ENCODE results near the gene NNMT.

DNA sequence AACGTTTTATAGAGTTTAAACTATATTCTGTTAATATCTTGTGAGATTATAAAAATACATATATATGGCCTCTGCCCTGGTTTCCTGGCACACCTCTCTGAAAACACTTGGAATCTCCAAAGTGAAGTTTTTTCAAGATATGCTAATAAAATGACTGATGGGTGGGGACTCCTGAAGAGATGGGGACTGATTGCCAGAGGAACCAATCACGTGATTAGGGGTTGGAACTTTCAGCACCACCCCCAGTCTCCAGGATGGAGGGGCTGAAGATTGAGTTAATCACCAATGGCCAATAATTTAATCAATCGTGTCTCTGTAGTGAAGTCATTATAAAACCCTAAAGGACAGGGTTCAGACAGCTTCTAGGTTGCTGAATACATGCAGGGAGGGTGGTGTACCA lies 66.8 kb downstream of the NNMT start:
- TF ChIP-seq, protein P1, sequence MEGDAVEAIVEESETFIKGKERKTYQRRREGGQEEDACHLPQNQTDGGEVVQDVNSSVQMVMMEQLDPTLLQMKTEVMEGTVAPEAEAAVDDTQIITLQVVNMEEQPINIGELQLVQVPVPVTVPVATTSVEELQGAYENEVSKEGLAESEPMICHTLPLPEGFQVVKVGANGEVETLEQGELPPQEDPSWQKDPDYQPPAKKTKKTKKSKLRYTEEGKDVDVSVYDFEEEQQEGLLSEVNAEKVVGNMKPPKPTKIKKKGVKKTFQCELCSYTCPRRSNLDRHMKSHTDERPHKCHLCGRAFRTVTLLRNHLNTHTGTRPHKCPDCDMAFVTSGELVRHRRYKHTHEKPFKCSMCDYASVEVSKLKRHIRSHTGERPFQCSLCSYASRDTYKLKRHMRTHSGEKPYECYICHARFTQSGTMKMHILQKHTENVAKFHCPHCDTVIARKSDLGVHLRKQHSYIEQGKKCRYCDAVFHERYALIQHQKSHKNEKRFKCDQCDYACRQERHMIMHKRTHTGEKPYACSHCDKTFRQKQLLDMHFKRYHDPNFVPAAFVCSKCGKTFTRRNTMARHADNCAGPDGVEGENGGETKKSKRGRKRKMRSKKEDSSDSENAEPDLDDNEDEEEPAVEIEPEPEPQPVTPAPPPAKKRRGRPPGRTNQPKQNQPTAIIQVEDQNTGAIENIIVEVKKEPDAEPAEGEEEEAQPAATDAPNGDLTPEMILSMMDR (IDR thresholded peaks at IDR 0.05; ENCODE audit: low read length), result no peak
- TF ChIP-seq EZH2phosphoT487 (IDR thresholded peaks at IDR 0.05; ENCODE audit: low read length), result no peak
- no peak for TF ChIP-seq EZH2 (optimal IDR thresholded peaks at IDR 0.05; ENCODE audit: low read depth, low read length)
